Measurements from ENCODE around the gene RAB11FIP4. TPM values are rescaled to one million over a fixed set of nuclear protein-coding genes. Genes with fewer than 3 reads are reported as not detected.

The RAB11FIP4 gene
- total and polyA plus RNA-seq, 2 donors (not counting 1 experiment from before 2014, with no cell fraction given): 17.0 to 70.5 TPM

- H3K4me3 ChIP-seq (ENCODE audit: control extremely low read depth in 1 of 5, extremely low read depth in 1 of 5, insufficient read depth in 1 of 5, low read depth in 2 of 5, low read length in 4 of 5): no peak overlapping the region
- Mint-ChIP-seq H3K4me3 (no peak overlapping the region), H3K27ac (peak overlapping the region; percentile 99), H3K4me1 (peaks cover 78% of the 10 kb centered on the region), H3K27me3 (no peaks in the 10 kb centered on the region), H3K9me3 (ENCODE audit: insufficient read depth) (no peaks in the 10 kb centered on the region)
- no peak overlapping the region for H2AFZ ChIP-seq (ENCODE audit: insufficient read depth, low read depth, low read length, poor library complexity, severe bottlenecking)
- H3K9ac ChIP-seq (ENCODE audit: low read length): no peak overlapping the region
- DNase-seq (no peak), ATAC-seq (ENCODE audit: low read depth) (no peak)
- H3K4me1 ChIP-seq (ENCODE audit: control insufficient read depth in 2 of 2, insufficient read depth in 2 of 2, low read length in 2 of 2): peaks cover 72 to 88% of the 10 kb centered on the region in 2 donors
- ChIA-PET CTCF (interaction anchor here (1.5 kb wide), 1 partner anchor 12 kb away, joined by 4 read pairs; no protein-coding TSS in a partner anchor), POLR2A (no interaction called here)
- peaks cover 0 to 5% of the 10 kb centered on the region in 2 experiments for H3K36me3 ChIP-seq (replicated peaks in 1 of 2; ENCODE audit: control extremely low read depth in 1 of 2, control insufficient read depth in 1 of 2, extremely low read depth in 1 of 2, insufficient read depth in 2 of 2, low read length in 1 of 2)
- no peaks in the 10 kb centered on the region for H3K27me3 ChIP-seq (replicated peaks in 1 of 4; ENCODE audit: control extremely low read depth in 1 of 4, control insufficient read depth in 3 of 4, insufficient read depth in 4 of 4, low read length in 3 of 4)
- H3K79me2 ChIP-seq (ENCODE audit: control insufficient read depth, insufficient read depth, low read length): peaks cover 92% of the 10 kb centered on the region
- H4K20me1 ChIP-seq (ENCODE audit: control insufficient read depth, insufficient read depth, low read length, poor library complexity, severe bottlenecking): peaks cover 56% of the 10 kb centered on the region
- H3K27ac ChIP-seq (ENCODE audit: low read length in 2 of 2): peak overlapping the region; percentile 80 to 90
- TF ChIP-seq EZH2 (IDR thresholded peaks at IDR 0.05; ENCODE audit: borderline replicate concordance, insufficient read depth, low read depth, low read length, poor library complexity, severe bottlenecking): no peak
- TF ChIP-seq, protein P1, sequence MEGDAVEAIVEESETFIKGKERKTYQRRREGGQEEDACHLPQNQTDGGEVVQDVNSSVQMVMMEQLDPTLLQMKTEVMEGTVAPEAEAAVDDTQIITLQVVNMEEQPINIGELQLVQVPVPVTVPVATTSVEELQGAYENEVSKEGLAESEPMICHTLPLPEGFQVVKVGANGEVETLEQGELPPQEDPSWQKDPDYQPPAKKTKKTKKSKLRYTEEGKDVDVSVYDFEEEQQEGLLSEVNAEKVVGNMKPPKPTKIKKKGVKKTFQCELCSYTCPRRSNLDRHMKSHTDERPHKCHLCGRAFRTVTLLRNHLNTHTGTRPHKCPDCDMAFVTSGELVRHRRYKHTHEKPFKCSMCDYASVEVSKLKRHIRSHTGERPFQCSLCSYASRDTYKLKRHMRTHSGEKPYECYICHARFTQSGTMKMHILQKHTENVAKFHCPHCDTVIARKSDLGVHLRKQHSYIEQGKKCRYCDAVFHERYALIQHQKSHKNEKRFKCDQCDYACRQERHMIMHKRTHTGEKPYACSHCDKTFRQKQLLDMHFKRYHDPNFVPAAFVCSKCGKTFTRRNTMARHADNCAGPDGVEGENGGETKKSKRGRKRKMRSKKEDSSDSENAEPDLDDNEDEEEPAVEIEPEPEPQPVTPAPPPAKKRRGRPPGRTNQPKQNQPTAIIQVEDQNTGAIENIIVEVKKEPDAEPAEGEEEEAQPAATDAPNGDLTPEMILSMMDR (IDR thresholded peaks at IDR 0.05): no peak
- H3K4me2 ChIP-seq (replicated peaks; ENCODE audit: low read depth, low read length, poor library complexity, severe bottlenecking): peak overlapping the region; percentile 86
- intact Hi-C loops (cut with micrococcal nuclease): no loop called here
- WGBS (ENCODE audit: insufficient coverage): 98% methylated on average over 6 of the region's 6 CpGs
- no peaks in the 10 kb centered on the region for H3K9me3 ChIP-seq (ENCODE audit: control extremely low read depth in 1 of 3, control insufficient read depth in 2 of 3, insufficient read depth in 1 of 3, low read length in 2 of 3)
Observed at GRCh38 chr17:31496601-31497000, 105.1 kb downstream of the RAB11FIP4 start.

DNA sequence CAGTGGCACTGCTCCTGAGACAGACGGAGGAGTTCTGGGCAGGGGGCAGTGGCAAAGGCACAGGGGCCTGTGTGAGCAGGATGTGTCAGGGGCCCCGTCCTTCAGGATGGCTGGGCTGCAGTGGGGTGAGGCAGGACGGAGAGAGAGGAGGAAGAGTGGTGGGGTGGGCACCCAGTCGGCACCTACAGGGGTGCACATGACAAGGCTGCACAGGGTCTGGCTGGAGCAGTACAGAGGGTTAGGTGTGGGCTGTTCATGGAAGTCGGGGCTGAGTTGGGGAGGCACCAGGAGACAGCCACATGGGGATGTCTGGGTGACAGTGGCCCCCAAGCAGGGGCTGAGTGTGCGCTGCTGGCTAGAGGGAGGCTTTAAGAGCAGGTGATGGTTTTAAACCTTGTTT is 106.0 kb downstream of the RAB11FIP4 start:
- 87% methylated on average over 5 of the region's 6 CpGs for WGBS (ENCODE audit: insufficient coverage)
- no peaks in the 10 kb centered on the region for H3K9me3 Mint-ChIP-seq (ENCODE audit: insufficient read depth)
- H3K9me3 ChIP-seq (ENCODE audit: control extremely low read depth in 1 of 3, control insufficient read depth in 2 of 3, insufficient read depth in 1 of 3, low read length in 2 of 3): no peaks in the 10 kb centered on the region
- no peak overlapping the region for H3K9ac ChIP-seq (ENCODE audit: low read length)
- ATAC-seq (ENCODE audit: low read depth): no peak
- ChIA-PET CTCF (interaction anchor here (1.5 to 3.8 kb wide), 2 partner anchors 11 to 12 kb away, joined by 4 to 25 read pairs; no protein-coding TSS in a partner anchor), POLR2A (interaction anchor here (0.6 to 1.7 kb wide), 2 partner anchors 10 to 392 kb away, joined by 3 to 6 read pairs; no protein-coding TSS in a partner anchor)
- no peaks in the 10 kb centered on the region for H3K27me3 Mint-ChIP-seq
- peaks cover 62% of the 10 kb centered on the region for H4K20me1 ChIP-seq (ENCODE audit: control insufficient read depth, insufficient read depth, low read length, poor library complexity, severe bottlenecking)
- H3K27me3 ChIP-seq (replicated peaks in 1 of 4; ENCODE audit: control extremely low read depth in 1 of 4, control insufficient read depth in 3 of 4, insufficient read depth in 4 of 4, low read length in 3 of 4): no peaks in the 10 kb centered on the region
- TF ChIP-seq, protein P1 (IDR thresholded peaks at IDR 0.05): no peak
- TF ChIP-seq EZH2 (IDR thresholded peaks at IDR 0.05; ENCODE audit: borderline replicate concordance, insufficient read depth, low read depth, low read length, poor library complexity, severe bottlenecking): no peak
- peaks cover 70% of the 10 kb centered on the region for H3K4me1 Mint-ChIP-seq
- no peak for DNase-seq
- no peak overlapping the region for H3K4me3 ChIP-seq (ENCODE audit: control extremely low read depth in 1 of 5, extremely low read depth in 1 of 5, insufficient read depth in 1 of 5, low read depth in 2 of 5, low read length in 4 of 5)
- peak overlapping the region; percentile 16 for H3K4me3 Mint-ChIP-seq
- H3K27ac Mint-ChIP-seq: peak overlapping the region; percentile 84
- H3K4me2 ChIP-seq (replicated peaks; ENCODE audit: low read depth, low read length, poor library complexity, severe bottlenecking): peak overlapping the region; percentile 23
- peaks cover 92% of the 10 kb centered on the region for H3K79me2 ChIP-seq (ENCODE audit: control insufficient read depth, insufficient read depth, low read length)
- H3K4me1 ChIP-seq (ENCODE audit: control insufficient read depth in 2 of 2, insufficient read depth in 2 of 2, low read length in 2 of 2): peaks cover 64 to 79% of the 10 kb centered on the region in 2 donors
- intact Hi-C loops (cut with micrococcal nuclease): no loop called here
- H2AFZ ChIP-seq (ENCODE audit: insufficient read depth, low read depth, low read length, poor library complexity, severe bottlenecking): no peak overlapping the region
- H3K36me3 ChIP-seq (replicated peaks in 1 of 2; ENCODE audit: control extremely low read depth in 1 of 2, control insufficient read depth in 1 of 2, extremely low read depth in 1 of 2, insufficient read depth in 2 of 2, low read length in 1 of 2): peaks cover 0 to 5% of the 10 kb centered on the region in 2 experiments
- H3K27ac ChIP-seq (ENCODE audit: low read length in 2 of 2): peak overlapping the region; percentile 9 to 56
